ENCODE results near the gene S100PBP. TPM values are rescaled to one million over a fixed set of nuclear protein-coding genes. Genes with fewer than 3 reads are reported as not detected.

The S100PBP gene
- total and polyA plus RNA-seq, 7 donors = 3.2 to 50.7 (median 25.2) TPM

GRCh38 chr1:32858791-32859190, 41.3 kb downstream of the S100PBP start:
- TF ChIP-seq POLR2AphosphoS5 (IDR thresholded peaks at IDR 0.05) = no peak
- H3K4me1 ChIP-seq = peaks cover 0 to 6% (median 2%) of the 10 kb centered on the region in 4 donors
- 95 to 96% methylated on average over 7 of the region's 7 CpGs for WGBS, 2 donors
- no peaks in the 10 kb centered on the region for H3K27me3 ChIP-seq
- no peaks in the 10 kb centered on the region for H3K9me3 ChIP-seq
- no peak for DNase-seq
- no peak overlapping the region for H3K27ac ChIP-seq
- H3K36me3 ChIP-seq = peaks cover 4 to 85% (median 15%) of the 10 kb centered on the region in 4 donors
- intact Hi-C loops (cut with DNase I) = no loop called here
- no peak overlapping the region for H3K4me3 ChIP-seq

- no peak overlapping the region for H3K27ac ChIP-seq
- 95 to 96% methylated on average over 2 of the region's 2 CpGs for WGBS, 2 donors
These were observed 42.5 kb downstream of the S100PBP start for GRCh38 chr1:32859915-32860314.

GRCh38 chr1:32860566-32860965, 43.1 kb downstream of the S100PBP start:
- TF ChIP-seq POLR2AphosphoS5 (IDR thresholded peaks at IDR 0.05) (no peak), CTCF (IDR thresholded peaks at IDR 0.05) (no peak), POLR2A (IDR thresholded peaks at IDR 0.05) (no peak), EP300 (IDR thresholded peaks at IDR 0.05) (no peak)

More at GRCh38 chr1:32859915-32860314, 42.5 kb downstream of the S100PBP start:
- Histone ChIP-seq H3K27me3 (no peaks in the 10 kb centered on the region), H3K9me3 (no peaks in the 10 kb centered on the region), H3K36me3 (peaks cover 4 to 74% (median 15%) of the 10 kb centered on the region in 4 donors), H3K4me1 (peaks cover 0 to 6% (median 2%) of the 10 kb centered on the region in 4 donors), H3K4me3 (no peak overlapping the region)
- intact Hi-C loops (cut with DNase I) = no loop called here
- TF ChIP-seq POLR2AphosphoS5 (IDR thresholded peaks at IDR 0.05) (no peak), POLR2A (IDR thresholded peaks at IDR 0.05) (no peak), EP300 (IDR thresholded peaks at IDR 0.05) (no peak), CTCF (IDR thresholded peaks at IDR 0.05) (no peak)
- DNase-seq = no peak

GRCh38 chr1:32861904-32862695, 44.6 kb downstream of the S100PBP start:
- Histone ChIP-seq H3K36me3 (peaks cover 0 to 53% (median 6%) of the 10 kb centered on the region in 4 donors), H3K27ac (no peak overlapping the region), H3K9me3 (no peaks in the 10 kb centered on the region), H3K27me3 (no peaks in the 10 kb centered on the region), H3K4me1 (peaks cover 0 to 14% (median 7%) of the 10 kb centered on the region in 4 donors), H3K4me3 (no peak overlapping the region)
- DNase-seq = no peak
- intact Hi-C loops (cut with DNase I) = no loop called here
- 86 to 94% methylated on average over 3 of the region's 3 CpGs for WGBS, 2 donors
- TF ChIP-seq EP300 (IDR thresholded peaks at IDR 0.05) = no peak
- no peak for TF ChIP-seq POLR2AphosphoS5 (IDR thresholded peaks at IDR 0.05)
- TF ChIP-seq POLR2A (IDR thresholded peaks at IDR 0.05) = no peak
- no peak for TF ChIP-seq CTCF (IDR thresholded peaks at IDR 0.05)

More at GRCh38 chr1:32860566-32860965, 43.1 kb downstream of the S100PBP start:
- Histone ChIP-seq H3K9me3 (no peaks in the 10 kb centered on the region), H3K36me3 (peaks cover 4 to 68% (median 15%) of the 10 kb centered on the region in 4 donors), H3K27ac (no peak overlapping the region), H3K4me3 (no peak overlapping the region), H3K27me3 (no peaks in the 10 kb centered on the region), H3K4me1 (peaks cover 0 to 10% (median 3%) of the 10 kb centered on the region in 4 donors)
- intact Hi-C loops (cut with DNase I) = no loop called here
- no peak for DNase-seq

- no peak overlapping the region for H3K4me3 ChIP-seq
- intact Hi-C loops (cut with DNase I) = no loop called here
- H3K36me3 ChIP-seq = peaks cover 0 to 45% (median under 1%) of the 10 kb centered on the region in 4 donors
- TF ChIP-seq CTCF (IDR thresholded peaks at IDR 0.05) (no peak), EP300 (IDR thresholded peaks at IDR 0.05) (no peak), POLR2AphosphoS5 (IDR thresholded peaks at IDR 0.05) (no peak), POLR2A (IDR thresholded peaks at IDR 0.05) (no peak)
- no peaks in the 10 kb centered on the region for H3K9me3 ChIP-seq
- H3K27me3 ChIP-seq = no peaks in the 10 kb centered on the region
- WGBS, 2 donors = 96 to 98% methylated on average over 4 of the region's 4 CpGs
- no peak for DNase-seq
- H3K27ac ChIP-seq = no peak overlapping the region
- H3K4me1 ChIP-seq = peaks cover 0 to 14% (median 7%) of the 10 kb centered on the region in 4 donors
These were observed 45.9 kb downstream of the S100PBP start for GRCh38 chr1:32863218-32863880.
